AG04449 (cell line): ENCODE results near the gene MAPKAPK2.

Experiments
- CTCF ChIA-PET: fragments of 350-600 bp; formaldehyde crosslinking; extraction: SDS; loops from one replicate; lab custom pipeline; 2021; ENCODE audit warnings: antibody characterized with exemption; lab: Yijun Ruan, JAX
- POLR2A ChIA-PET: fragments of 400-600, 350-600 bp; formaldehyde crosslinking; extraction: SDS; loops from one replicate; lab custom pipeline; 2020; ENCODE audit warnings: antibody characterized with exemption, inconsistent platforms; lab: Yijun Ruan, JAX
- DNase-seq: peaks from one replicate; pipeline ENCODE4 v3.0.0-alpha.2; 2010; ENCODE audit warnings: low read depth, low spot score
- H3K4me3 ChIP-seq: 2 replicates; pipeline ENCODE4 v1.5.1; 2011; ENCODE audit warnings: low read depth, mild to moderate bottlenecking, control low read depth, low read length
- TF ChIP-seq, protein P1 (sequence below): IDR thresholded peaks from one replicate; pipeline ENCODE4 v1.5.1; 2011; ENCODE audit warnings: mild to moderate bottlenecking, moderate library complexity, low read length, control low read depth, inconsistent platforms; ENCODE audit not compliant: insufficient read depth; ENCODE audit errors: missing control alignments

MAPKAPK2 gene

DNA sequence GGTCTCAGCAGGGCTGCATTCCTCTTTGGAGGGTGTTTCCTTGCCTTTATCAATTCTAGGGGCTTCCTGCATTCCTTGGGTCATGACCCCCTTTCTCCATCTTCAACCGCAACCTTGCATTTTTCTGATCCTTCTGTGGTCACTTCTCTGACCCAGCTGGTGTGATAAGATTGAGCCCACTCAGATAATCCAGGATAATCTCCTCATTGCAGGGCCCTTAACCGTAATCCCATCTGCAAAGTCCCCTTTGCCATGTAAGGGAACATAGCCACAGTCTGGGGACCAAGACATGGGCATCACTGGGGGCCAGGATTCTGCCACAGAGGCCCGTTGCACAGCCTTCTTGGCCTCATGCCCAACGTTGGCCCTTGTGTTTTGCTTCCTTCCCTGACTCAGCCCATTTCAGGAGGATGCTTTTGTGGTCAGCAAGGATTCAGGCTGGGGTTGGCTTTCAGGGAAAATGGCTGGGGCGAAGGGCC lies 50.9 kb downstream of the MAPKAPK2 start:
- ChIA-PET POLR2A (no interaction called here), CTCF (interaction anchor here (0.7 to 21.1 kb wide), 39 partner anchors 7 to 764 kb away, joined by 3 to 490 read pairs (median 6); partner anchors contain the start of genes DYRK3, EIF2D, FCMR and IL10)
- DNase-seq = no peak
- H3K4me3 ChIP-seq = no peak overlapping the region
- TF ChIP-seq, protein P1, sequence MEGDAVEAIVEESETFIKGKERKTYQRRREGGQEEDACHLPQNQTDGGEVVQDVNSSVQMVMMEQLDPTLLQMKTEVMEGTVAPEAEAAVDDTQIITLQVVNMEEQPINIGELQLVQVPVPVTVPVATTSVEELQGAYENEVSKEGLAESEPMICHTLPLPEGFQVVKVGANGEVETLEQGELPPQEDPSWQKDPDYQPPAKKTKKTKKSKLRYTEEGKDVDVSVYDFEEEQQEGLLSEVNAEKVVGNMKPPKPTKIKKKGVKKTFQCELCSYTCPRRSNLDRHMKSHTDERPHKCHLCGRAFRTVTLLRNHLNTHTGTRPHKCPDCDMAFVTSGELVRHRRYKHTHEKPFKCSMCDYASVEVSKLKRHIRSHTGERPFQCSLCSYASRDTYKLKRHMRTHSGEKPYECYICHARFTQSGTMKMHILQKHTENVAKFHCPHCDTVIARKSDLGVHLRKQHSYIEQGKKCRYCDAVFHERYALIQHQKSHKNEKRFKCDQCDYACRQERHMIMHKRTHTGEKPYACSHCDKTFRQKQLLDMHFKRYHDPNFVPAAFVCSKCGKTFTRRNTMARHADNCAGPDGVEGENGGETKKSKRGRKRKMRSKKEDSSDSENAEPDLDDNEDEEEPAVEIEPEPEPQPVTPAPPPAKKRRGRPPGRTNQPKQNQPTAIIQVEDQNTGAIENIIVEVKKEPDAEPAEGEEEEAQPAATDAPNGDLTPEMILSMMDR = no peak

DNA sequence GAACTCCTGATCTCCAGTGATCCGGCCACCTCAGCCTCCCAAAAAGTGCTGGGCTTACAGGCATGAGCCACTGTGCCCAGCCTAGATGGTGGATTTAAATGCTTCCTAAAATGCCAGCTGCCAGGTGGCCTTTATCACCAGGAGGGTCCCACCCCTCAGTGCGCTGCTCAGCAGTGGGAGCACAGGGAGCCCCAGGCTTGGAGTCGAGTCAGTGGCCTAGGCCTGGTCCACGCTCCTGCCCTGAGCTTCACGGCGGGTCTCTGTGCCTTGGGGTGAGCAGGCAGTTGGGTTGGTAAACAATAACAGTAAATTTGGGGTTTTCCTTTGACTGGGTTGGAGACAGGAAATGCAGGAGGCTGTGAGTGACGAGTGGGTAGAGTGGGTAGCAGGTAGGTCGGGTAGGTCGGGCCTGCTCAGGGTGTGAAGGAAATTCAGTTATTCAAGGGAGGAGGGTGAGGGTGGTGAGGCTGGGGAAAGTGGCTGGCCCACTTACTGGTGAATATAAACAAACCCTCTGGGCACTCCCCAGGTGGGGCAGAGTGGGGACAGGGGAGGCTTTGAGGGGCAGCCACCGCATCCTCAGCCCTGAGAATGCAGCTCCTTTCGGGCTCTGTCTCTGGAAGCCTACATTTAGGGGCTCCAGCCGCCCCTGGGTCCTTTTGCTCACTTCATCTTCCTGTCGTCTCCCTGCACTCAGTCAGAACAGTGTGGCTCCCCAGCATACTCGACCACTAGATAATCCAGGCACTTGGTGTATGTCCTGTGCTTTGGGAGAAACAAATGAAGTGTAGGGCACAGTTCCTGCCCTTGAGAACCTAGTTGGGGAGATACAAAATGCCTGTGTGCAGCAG lies 52.4 kb downstream of the MAPKAPK2 start:
- CTCF ChIA-PET = interaction anchor here (0.9 to 21.1 kb wide), 15 partner anchors 8 to 245 kb away, joined by 3 to 490 read pairs (median 16); partner anchors contain the start of genes FCMR and IL10
- no peak for DNase-seq
- POLR2A ChIA-PET = interaction anchor here (0.6 kb wide), 1 partner anchor 16 kb away, joined by 3 read pairs; no protein-coding TSS in a partner anchor
- no peak overlapping the region for H3K4me3 ChIP-seq
- TF ChIP-seq, protein P1 = no peak

DNA sequence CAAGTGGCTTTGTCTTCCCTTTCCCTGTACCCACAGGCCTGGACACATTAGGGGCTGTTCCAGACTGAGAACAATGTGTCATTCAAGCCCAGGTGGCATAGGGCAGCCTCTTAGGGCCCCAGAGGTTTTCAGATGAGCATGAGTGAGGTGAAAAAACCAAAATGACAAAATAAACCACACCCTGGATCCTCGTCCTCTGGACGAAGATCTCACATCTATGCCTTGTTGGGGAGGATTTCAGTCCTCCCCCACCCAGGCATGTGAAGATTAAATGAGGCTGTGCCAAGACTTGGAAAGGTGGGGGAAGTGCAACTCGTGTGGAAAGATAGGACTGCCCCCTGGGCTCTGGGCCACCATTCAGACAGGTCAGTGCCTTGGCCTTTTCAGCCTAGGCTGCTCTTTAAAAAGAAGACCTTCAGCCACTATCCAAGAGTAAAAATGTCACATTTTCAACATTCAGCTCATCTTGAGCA lies 53.1 kb downstream of the MAPKAPK2 start:
- POLR2A ChIA-PET = interaction anchor here (0.6 kb wide), 1 partner anchor 15 kb away, joined by 3 read pairs; no protein-coding TSS in a partner anchor
- no peak for DNase-seq
- no peak overlapping the region for H3K4me3 ChIP-seq
- TF ChIP-seq, protein P1 = no peak
- CTCF ChIA-PET = interaction anchor here (0.8 to 21.1 kb wide), 10 partner anchors 10 to 179 kb away, joined by 3 to 490 read pairs (median 4); partner anchors contain the start of gene FCMR

DNA sequence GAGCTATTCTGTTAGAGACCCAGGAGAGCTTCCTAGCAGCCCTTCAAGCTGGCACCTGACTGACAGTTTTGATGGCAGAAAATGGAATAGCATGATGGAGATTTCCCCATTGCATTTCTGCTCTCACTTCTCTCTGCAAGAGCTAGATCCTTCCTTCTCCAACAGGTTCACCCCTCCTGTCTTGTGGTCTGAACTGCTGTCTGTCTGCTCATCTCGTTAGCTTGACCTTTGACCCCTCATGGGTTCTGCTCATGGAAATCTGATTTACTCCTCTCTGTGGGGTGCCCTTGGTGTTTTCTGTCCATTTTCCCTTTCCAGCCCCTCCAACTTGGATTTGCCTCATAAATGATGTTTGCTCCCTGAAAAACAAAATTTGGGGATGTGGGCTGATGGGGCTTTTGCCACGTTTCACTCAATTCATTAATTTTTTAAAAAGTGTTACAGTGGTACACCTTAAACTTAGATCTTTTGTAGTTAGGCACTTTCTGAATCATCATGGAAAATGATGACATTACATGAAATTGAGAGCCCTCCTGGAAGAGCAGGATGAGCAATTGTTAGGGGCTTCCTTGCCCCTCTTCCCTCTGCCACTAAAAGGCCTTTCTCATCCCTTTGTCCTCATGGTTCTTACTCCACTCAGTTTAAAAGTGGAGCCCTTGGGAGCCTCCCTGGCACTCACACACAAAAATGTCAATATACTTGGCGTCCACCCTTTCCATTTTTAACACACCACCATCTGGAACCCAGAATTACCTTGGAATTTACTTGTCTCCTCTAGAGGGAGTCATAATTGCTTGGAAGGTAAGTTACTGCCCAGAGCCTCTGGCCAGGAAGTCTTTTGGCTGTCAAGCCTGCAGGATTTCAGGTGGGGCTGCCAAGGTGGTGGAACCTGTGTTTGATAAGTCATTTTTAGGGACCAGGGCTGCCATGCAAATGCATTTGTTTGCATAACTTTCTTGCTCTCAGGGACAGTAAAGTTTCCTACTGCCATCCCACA lies 54.0 kb downstream of the MAPKAPK2 start:
- TF ChIP-seq, protein P1 = peak; percentile 20
- CTCF ChIA-PET = interaction anchor here (0.8 to 21.1 kb wide), 18 partner anchors 6 to 179 kb away, joined by 3 to 490 read pairs (median 6); partner anchors contain the start of gene FCMR
- DNase-seq = no peak
- no peak overlapping the region for H3K4me3 ChIP-seq
- POLR2A ChIA-PET = no interaction called here

DNA sequence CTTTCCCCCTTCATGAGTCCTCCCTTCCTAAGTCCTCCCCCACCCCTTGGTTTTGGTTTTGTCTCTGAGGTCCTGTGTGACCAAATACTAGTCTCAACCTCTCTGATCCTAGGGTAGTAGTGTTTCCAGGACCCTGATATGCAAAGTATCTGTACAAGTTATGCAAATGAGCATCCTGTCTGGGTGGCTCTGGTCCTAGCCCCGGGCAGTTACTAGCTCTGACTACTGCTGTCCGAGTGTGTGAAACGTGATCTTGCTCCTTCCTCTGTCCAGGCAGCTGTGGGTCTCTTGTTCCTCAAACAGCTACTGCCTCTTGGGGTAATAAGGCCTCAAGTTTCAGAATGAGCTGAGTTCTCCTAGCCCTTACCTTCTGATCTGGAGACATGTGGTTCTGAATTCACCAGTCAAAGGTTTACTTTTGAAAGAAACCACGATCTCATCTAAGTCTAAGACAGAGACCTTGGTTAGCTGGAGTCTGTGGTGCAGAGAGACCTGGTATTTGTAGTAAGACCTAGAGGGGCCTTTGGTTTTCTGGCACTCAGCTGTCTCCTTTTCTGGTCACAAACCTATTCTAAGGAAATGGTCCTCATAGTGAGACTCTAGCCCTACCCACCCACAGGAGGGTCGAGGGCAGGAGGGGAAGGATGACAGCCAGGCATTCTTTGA lies 54.8 kb downstream of the MAPKAPK2 start:
- DNase-seq = no peak
- CTCF ChIA-PET = interaction anchor here (0.9 to 7.2 kb wide), 14 partner anchors 7 to 175 kb away, joined by 3 to 53 read pairs (median 5); no protein-coding TSS in a partner anchor
- no peak overlapping the region for H3K4me3 ChIP-seq
- TF ChIP-seq, protein P1 = no peak
- POLR2A ChIA-PET = no interaction called here
